ENCODE data around the gene ST14.
"Not testable (repeated sequence)": the region's sequence is repeated elsewhere in the genome, so short reads cannot be mapped to it uniquely, and the experiment has no call there.

The ST14 gene

DNA sequence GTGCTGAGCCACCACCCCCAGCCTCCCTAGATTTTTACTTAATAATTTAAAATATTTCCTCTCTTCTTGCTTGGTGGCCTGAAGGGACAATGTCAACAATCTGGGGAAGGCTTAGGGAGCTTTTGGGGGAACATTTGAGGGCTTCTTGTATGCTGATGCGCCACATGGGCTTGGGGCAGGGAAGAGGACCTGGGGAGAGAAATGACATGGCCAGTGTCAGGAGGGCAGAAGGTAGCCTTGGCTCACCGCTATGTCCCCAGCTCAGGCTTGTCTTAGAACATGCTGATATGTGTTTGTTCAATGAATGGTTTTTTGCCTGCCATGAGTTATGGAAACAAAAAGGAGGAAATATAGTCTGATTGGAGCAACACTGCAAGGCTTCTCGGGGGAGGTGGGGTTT is 51.6 kb downstream of the ST14 start:
- no peak for DNase-seq

DNA sequence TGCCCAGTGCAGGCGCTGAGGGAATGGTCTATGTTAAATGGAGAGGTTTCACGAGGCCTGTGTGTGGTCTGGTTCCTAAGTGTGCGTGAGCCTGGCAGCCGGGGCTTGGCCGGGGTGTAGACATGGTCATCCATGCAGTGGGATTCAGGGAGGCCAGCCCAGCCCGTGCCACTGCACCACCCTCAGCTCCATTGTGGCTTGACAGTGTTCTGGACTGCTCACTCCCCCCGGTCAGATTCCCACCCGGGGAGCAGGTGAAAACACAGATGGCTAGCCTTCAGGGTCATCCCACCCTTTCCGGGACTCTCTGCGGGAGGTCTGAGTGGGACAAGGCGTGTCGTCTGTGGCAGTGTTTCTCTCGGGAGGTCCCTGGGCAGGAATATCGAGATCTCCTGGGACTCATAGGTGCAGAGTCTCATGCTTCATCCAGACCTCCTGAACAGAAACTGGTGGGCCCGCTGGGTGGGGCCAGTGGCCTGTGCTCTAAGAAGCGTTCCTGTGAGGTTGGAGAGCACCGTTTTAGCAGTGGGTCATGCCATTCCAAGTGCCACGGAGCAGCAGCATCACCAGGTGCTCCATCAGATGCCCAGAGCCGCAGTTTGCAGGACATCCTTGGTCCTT is 52.3 kb downstream of the ST14 start:
- DNase-seq: peak; percentile 2

DNA sequence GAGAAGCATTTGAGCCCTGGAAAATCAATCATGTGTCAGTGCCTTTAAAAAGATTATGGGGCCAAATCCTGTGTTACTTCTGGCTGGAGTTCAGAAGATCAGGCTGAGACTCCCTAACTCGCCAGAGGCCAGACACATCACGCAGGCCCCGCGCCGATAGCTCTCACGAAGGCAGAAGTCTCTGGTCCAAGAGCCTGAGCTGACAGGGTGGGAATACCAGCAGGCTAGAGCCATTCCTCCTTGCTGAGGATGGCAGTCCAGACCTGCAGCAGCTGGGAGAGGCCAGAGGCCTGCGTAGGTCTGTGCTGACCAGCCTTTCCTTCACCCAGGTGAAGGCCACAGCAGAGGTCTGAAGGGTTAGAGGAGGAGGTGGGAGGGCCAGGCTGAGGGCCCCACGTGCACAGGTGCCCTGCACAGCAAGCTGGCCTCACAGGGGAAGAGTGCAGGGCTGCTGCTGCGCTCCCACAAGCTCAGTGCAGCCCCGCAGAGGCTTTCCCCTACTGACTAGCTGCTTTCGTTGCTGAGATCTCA is 52.9 kb downstream of the ST14 start:
- DNase-seq: peak; percentile 2

DNA sequence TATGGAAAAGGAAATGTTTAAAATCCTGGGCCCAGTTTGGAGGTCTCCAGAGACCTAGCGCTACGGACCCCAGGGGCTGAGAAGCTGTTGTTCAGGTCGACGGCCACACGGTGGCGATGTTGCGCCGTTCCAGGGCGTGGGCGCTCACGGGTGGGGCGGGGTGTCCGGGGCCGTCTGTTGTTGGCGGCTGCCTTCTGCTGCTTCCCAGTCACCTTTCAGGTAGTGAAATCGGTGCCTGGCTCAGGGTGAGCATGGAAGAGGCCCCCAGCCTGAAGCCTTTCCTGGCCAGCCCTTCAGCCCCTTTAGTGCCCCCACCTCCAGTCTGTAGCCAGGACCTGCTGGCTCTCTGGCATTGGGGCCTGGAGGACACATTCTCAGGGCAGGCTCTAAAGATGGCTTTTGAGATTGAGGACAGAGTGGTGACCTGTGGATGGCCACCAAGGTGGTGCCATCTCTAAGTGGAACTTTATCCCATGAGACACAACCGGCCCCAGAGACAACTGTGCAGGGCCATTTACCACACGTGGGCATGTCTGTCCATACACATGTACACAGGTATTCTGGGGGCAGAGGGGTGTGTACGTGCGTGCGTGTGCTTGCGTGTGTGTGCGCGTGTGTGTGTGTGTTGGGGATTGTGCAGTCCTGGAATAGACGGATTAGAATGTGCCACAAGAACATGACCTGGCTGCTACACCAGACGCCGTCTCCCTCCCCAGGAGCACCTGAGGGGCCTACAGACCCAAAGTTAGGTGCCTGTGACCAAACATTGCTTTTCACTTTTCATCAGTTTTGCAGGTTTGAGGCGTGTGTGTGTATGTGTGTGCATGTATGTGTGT is 53.8 kb downstream of the ST14 start:
- DNase-seq: peak; percentile 71

DNA sequence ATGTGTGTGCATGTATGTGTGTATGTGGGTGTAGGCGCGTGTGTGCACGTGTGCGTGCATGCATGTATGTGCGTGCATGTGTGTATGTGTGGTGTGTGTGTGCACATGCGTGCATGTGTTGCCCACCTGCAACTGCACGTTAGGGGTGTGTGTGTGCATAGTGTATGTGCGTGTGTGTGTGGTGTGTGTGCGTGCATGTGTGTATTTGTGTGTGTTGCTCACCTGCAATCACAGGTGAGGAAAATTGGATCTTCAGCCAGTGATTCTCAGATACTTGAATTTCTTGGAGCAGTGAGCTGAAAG is 54.3 kb downstream of the ST14 start:
- DNase-seq: no peak

DNA sequence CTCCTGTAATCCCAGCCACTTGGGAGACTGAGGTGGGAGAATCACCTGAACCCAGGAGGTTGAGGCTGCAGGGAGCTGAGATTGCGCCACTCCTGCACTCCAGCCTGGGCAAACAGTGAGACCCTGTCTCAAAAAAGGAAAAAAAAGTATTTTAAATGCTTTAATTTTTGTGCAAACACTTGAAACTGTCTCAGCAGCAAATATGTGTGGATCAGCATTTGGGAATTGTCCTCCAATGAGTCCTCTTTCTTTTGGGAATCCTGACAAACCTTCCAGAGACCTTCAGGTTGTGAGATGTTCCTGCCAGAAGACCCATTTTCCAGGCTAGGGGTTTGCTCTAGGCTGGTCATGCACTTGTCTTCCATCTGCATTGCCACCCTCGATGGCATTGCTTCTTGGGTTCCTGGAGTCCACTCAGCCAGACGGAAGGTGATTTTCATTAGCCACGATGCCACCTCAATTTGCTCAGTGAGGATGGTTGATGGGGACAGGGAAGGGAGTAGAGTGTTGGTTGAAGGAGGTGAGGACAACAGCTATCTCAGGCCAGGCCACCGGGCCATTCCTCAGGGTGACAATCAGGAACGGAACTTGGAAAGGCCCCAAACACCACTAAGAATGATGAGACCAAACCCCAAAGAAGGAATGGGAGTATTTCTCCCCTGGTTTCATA is 55.4 kb downstream of the ST14 start:
- DNase-seq: no peak

DNA sequence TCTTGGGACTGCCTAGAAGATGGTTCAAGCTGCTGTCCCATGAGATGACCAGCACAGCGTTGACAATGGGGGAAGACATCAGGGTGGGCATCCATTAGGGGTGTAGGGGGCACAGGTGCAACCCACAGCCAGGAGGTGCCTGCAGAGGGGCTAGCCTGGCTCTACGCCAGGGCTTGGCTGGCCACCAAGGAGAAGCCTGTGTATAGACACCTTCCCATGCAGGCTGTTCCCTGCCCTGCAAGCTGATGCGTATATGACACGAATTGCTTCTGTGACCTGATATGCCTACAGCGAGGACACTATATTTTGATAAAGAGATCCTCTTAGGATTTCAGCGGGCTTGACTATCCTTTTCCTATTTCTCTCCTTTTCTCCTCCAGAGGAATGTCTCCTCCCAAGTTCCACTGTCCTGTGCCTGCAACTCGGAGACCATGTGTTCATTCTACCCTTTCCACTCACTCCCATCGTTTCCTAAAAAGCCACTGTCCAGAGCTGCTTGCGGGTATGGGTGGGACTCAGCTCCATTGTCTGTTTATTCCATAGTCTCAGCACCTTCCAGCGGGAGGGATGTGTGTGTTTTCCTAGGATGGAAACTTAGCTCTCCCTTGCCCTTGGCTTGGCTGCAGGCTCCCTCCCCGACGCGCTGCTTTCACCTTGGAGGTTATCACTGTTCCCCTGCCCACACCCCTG is 56.1 kb downstream of the ST14 start:
- DNase-seq: no peak

DNA sequence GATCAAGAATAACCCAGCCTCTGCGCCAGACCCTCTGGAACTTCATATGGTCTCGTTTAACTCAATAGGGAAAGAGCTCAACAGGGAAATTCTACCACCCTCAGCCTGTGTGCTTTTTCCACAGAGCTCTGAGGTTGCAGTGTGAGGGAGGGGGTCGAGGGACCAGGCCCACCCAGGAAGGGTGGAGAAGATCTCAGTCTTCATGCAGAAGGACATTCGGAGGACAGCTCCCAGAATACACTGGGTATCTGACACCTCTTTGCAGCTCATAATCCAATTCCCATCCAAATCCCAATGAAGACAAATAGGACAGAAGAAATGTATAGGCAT is 56.6 kb downstream of the ST14 start:
- no peak for DNase-seq

DNA sequence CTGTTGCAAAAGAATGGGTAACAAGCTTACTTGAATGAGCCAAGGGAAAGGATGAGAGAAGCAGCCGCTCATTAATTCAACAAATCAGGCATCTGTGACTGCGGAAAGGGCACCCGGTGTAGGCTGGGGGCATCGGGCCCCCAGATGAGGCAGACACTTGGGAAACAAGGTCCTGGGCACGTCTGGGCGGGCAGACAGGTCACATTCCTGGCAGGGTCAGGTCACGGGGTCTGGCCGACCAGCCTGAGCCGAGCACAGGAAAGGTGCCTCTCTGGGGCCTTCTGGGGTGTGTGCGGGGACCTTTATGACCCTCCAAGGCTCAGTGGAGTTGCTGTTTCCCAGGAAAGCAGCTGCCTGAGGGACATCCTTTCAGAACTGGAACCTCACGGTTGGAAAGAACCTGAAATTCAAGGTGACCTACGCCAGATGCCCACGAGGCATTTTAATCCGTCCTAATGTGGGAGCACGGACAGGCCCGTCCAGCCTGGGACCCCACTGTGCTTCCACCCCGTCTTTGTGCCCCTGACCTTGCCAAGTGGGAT is 57.1 kb downstream of the ST14 start:
- no peak for DNase-seq

DNA sequence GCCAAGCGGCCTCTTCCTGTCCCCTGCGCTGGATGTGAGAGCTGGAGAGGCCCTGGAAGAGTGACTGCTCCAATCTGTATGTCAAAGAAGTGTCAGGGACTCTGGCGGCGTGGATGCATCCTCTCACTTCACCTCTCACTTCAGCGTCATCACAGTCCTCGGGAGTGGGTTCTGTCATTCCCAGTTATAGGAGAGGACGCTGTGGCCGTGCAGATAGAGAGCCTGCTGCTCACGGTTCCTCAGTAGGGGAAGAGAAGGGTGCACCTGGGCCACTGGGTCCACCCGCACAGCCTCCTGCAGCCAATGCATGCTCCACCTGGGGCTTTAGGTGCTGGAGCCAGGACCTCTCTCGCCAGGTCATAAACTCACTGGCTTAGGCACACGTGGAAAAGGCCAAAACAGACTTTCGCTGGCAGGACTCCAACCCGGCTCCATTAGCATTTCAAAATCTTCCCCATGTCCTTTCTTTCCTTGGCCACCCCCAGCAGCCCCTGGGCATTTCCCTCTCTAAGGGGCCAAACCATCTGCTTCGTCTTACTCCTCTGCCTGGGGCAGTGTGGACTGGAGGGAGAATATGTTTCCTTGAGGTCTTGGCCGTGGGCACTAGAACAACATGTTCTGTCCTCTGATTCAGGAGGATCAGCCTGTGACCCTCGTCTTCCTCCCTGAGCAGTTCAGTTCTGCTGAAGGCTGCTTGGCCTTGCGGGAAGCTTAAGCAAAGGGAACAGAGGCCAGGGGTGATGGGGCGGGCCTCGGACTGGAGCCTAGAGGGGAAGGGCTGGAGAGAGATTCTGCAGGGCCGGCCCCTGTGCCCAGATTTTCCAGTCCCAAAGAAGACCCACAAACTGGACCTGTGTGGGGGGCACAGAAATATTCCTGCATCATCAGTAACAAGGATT is 57.8 kb downstream of the ST14 start:
- no peak for DNase-seq

DNA sequence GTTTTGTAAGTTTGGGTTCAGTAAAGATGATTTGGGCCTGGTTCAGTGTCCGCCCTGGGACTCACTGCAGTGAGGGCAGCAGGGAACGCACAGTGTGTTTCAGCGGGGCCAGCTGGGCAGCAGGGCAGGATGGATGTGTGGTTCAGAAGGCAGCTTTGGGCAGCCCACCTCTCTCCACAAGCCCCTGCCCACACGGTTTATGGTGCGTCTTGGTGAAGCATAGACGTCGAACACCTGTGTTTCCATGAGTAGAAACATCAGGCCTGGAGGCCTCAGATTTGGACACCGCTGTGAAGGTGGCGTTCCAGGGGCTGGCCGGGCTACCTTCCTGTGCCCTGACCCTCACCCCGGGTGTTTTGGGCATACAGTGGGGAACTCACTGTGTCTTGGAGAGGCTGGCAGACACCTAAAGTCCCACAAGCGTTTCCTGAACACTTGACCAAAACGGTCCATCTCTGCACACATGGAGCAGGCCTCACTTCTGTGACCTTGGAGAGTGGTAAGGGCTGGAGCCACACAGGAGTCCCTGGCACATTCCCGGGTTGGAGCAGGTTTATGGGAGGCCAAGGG is 59.0 kb downstream of the ST14 start:
- DNase-seq: no peak

DNA sequence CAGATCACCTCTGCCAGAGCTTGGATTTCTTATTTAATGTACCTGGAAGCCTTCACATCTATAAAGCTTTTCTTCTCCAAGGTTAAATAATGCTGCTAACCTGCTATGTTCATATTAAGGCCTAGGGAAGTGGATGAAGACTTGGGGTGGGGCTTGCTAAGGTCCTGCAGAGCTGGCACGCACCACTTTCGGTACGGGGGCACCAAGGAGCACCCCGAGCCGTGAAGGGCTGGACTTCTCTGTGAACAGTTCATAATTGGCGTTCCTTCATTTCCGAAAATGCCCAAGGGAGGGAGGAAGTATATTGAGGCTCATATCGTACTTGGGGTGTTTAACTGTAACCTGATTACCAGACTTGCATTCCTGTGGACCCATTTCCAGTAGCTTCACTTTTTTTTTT is 59.6 kb downstream of the ST14 start:
- no peak for DNase-seq

DNA sequence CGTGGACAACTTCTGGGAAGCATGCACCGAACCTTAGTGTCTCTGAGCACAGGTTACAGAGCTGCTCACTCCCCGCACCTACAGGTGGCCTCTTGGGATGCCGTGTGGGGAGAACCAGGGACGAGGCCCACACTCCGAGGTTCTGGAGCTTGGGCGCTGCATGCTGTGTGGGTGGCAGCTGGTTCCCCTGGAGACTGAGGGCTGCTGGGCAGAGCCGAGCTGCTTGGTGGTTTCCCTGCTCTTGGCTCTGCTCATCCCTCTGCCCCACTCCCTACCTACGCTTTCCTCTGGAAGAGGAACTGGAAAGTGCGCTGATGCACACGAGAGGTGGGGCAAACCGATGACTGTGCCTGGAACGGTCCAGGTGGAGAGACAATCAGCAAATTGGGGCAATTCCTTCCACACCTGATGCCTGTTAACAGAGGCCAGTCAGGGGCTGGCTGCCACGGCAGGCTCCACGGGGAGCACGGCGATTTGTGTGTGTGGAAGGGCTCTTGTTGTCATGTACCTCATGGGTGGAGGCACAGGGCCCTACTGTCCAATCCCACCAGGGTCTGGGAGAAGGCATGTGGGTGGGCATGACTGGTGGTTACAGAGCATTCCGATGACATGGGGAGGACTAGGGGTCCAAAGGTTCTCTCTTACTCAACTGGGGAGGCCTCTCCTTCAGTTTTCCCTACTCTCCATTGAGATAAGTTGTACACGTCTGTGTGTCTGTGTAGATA is 60.9 kb downstream of the ST14 start:
- no peak for DNase-seq

DNA sequence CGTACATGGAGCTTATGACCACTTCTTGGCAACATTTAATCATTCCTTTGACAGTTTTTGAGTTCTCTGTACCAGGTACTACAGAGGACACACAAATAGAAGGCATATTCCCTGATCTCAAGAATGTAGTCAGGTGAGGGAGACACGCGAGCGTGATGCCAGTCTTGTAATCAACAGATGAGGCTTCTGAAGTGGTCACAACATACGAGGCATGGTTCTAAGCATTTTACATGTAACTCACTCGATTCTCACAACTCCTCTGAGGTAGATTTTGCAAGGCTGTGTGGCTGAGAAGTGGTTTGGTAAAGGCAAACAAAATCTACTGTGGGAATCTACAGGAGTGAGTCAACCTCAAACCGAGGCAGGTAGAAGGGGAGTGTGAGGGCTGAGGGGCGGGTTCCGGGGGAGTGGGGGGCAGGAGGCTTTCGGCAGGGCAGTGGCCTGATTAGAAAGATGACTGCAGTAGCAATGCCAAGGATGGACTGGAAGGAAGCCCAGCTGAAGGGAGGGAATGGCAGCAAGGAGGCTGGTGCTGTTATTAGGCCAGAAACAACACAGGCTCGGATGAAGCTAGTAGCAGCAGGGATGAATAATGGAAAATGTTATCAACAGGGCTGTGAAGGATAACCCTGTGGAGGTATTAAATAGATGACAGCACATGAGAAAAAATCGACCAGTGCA is 63.8 kb downstream of the ST14 start:
- DNase-seq: no peak

DNA sequence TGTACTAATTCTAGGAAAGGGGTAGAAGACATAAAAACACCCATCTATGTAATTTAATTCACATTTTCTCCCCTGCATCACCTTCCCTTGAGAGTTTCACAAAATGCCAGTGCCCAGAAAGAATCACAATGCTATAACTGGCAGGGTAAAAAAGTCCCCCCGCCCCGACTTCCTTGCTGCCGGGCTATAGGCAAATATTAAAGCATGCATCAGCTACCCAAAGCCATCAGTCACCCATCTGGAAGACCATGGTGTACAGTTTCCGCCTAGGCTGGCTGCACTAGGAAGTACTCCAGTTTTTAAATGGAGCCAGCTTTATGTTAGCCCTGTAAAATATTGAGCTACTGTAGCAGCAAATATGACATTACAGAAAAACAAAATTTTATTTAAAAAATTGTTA is 67.8 kb downstream of the ST14 start:
- no peak for DNase-seq

DNA sequence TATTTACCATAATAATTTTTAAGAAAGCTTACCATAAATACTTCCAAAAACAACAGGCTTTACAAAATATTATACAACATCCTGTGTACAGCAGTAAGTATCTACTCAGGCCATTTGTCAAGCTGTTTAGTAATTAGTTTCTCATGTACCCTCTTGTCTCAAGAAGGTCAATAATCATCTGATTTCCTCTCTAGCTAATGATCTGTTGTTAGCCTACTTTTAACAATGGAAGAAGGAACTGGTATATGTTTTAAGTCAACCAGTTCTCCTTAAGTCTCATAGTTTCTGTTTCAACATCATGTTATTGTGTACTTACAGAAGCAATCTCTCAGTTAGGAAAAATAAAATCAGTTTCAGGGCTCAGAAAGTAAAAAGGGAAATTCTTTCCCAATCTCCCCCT is 73.9 kb downstream of the ST14 start:
- not testable (repeated sequence) for DNase-seq

DNA sequence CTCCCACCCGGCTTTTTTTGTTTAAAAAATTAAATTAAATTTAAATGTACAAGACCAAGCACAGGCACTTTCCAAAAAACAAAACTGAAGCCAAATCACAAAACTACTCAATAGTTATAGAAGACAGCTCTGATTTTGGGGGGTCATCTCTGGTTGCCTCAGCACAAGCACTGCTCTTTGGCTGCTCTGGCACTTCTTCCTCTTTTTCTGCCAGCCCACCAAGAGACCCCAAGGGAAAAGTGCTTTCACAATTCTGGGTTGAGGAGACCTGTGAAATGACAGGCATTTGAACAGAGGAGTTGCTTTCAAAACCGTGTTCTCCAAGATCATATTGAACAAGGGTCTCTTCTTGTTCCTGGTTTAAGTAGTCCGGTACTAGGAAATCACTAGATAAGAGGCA is 74.3 kb downstream of the ST14 start:
- DNase-seq: not testable (repeated sequence)

DNA sequence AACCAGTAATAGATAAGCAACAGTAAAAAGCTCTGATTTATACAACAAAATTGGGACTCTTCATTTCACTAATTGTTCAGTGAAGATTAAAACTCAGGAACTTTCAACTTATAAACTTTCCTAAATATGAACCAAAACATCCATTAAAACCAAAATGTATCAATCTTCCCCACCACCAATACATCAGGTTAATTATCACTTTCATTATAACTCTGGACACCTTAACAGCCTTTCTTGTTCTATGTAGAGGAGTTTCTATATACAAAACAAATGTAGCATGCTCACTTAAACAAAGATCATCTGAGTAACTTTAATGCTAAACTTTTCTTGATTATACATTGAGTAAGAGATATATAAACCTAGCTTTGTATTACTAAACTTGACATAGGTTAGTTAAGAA is 74.7 kb downstream of the ST14 start:
- DNase-seq: no peak

DNA sequence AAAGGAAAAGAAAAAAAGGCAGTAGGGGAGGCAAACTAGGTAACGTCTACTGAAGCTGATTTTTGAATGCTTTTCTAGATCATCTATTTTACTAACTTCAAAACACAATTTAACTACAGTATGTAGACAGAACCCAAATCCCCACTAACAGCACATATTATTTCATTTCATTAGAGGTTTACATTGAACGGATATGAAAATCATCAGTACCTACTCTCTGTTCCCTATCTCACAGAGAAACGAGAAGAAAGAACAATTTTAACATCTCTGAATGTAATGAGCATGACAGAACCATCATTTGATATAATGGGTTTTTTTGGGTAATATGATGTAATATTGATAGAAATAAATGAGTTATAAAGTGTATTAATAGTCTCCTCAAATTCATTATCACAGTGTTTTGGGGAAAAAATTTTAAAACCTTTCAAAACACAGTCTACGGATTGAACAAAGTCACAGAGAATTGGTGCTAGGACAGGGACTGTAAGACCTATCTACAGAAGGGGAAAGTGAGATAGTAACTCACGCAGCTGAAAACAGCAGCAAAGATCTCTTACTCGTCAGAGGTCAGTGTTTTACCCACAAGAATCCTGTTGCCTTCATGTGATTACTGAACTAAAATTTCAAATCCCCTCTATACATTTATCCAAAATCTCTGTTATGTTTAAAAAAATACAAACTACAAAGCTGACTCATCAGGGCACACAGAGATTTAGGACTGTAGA is 77.9 kb downstream of the ST14 start:
- no peak for DNase-seq

DNA sequence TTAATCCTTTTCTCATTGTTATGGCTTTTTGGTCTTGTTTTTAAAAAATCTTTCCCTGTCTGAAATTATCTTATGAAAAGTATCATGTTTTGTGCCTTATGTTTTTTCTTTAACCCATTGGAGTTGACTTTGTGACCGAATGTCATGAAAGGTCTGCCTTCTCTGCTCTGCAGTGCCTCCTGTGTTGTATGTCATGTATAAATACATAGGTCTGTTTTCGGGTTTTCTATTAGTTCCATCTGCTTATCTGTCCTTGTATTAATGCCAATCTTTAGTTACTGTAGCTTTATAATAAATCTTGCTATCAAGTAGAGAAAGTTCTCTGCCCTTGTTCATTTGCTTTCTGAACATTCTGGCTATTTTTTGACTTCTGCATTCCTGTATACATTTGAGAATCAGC is 82.1 kb downstream of the ST14 start:
- DNase-seq: no peak
